Umbilical cord (tissue), 1 donor: ENCODE data around the gene MUC5AC. TPM values are rescaled to one million over a fixed set of nuclear protein-coding genes. Genes with fewer than 3 reads are reported as not detected.

Source experiments
- total RNA-seq: library from RNA; depleted of rRNA; stranded (reverse); fragments of >200 nt; gene quantifications from one replicate; pipeline ENCODE4 v1.2.3, GENCODE V29; 2014; ENCODE audit warnings: low replicate concordance; ENCODE audit not compliant: insufficient read depth

MUC5AC gene
- total RNA-seq, 1 donor from 2014 or later: 1.4 TPM

Other genes with a start within 250 kb of the MUC5AC start
- 69.6 TPM for gene CHID1, start 247.1 kb upstream of the MUC5AC start, total RNA-seq
- 24.1 TPM for gene AP2A2, start 232.1 kb upstream of the MUC5AC start, total RNA-seq
- 0.24 TPM for gene MUC6, start 121.2 kb upstream of the MUC5AC start, total RNA-seq
- gene MUC2, start 83.1 kb upstream of the MUC5AC start, total RNA-seq: under 0.01 TPM
- 1.2 TPM for gene MUC5B, start 65.1 kb downstream of the MUC5AC start, total RNA-seq
- gene TOLLIP, start 151.7 kb downstream of the MUC5AC start, total RNA-seq: 16.9 TPM
- 2.2 TPM for gene BRSK2, start 232.0 kb downstream of the MUC5AC start, total RNA-seq